Fibroblast of mammary gland (primary cell): ENCODE results near the gene HM13.
"Not testable (repeated sequence)": the region's sequence is repeated elsewhere in the genome, so short reads cannot be mapped to it uniquely, and the experiment has no call there.

Experiments
- DNase-seq: peaks from one replicate; pipeline ENCODE4 v3.0.0-alpha.2; 2010; ENCODE audit warnings: low read depth
- H3K4me3 ChIP-seq: 2 replicates; pipeline ENCODE4 v1.5.1; 2011; ENCODE audit warnings: low read depth, mild to moderate bottlenecking, low read length, moderate library complexity; ENCODE audit not compliant: control insufficient read depth
- CTCF ChIP-seq: conservative IDR thresholded peaks from 2 replicates; pipeline ENCODE4 v1.5.1; 2011; ENCODE audit warnings: low read depth, low read length, inconsistent platforms; ENCODE audit not compliant: control insufficient read depth, insufficient read depth

HM13 gene

GRCh38 chr20:31536575-31536974 lies 22.3 kb downstream of the HM13 start:
- TF ChIP-seq CTCF: no peak
- DNase-seq: no peak

GRCh38 chr20:31537116-31537871 lies 23.1 kb downstream of the HM13 start:
- H3K4me3 ChIP-seq: no peak overlapping the region
- TF ChIP-seq CTCF: no peak
- DNase-seq: no peak

More at GRCh38 chr20:31536575-31536974, 22.3 kb downstream of the HM13 start:
- H3K4me3 ChIP-seq: no peak overlapping the region

GRCh38 chr20:31537890-31538289 lies 23.6 kb downstream of the HM13 start:
- no peak for TF ChIP-seq CTCF
- DNase-seq: no peak
- no peak overlapping the region for H3K4me3 ChIP-seq

GRCh38 chr20:31538326-31538725 lies 24.1 kb downstream of the HM13 start:
- no peak for TF ChIP-seq CTCF
- DNase-seq: no peak
- no peak overlapping the region for H3K4me3 ChIP-seq

GRCh38 chr20:31539636-31540035 lies 25.4 kb downstream of the HM13 start:
- not testable (repeated sequence) for H3K4me3 ChIP-seq, DNase-seq

GRCh38 chr20:31540406-31540805 lies 26.2 kb downstream of the HM13 start:
- DNase-seq: no peak
- H3K4me3 ChIP-seq: no peak overlapping the region
- no peak for TF ChIP-seq CTCF

GRCh38 chr20:31542201-31542842 lies 28.1 kb downstream of the HM13 start:
- no peak for TF ChIP-seq CTCF
- H3K4me3 ChIP-seq: no peak overlapping the region
- peak; percentile 48 for DNase-seq
